Mammary epithelial cell (primary cell): ENCODE data around the gene IGF2.

Experiments
- CTCF ChIP-seq, 2 donors: IDR thresholded peaks in 1 of 2; conservative IDR thresholded peaks in 1 of 2; 2 replicates each; pipeline ENCODE4 v1.5.1; 2011 to 2012; ENCODE audit warnings: inconsistent platforms in 2 of 2, low read length in 2 of 2, mild to moderate bottlenecking in 2 of 2, control low read depth in 1 of 2, low read depth in 1 of 2; ENCODE audit not compliant: insufficient read depth in 1 of 2; ENCODE audit errors: extremely low read depth in 1 of 2
- EZH2 ChIP-seq: IDR thresholded peaks from 2 replicates; pipeline ENCODE4 v1.6.1; 2012; ENCODE audit warnings: low read length, inconsistent platforms, borderline replicate concordance

DNA sequence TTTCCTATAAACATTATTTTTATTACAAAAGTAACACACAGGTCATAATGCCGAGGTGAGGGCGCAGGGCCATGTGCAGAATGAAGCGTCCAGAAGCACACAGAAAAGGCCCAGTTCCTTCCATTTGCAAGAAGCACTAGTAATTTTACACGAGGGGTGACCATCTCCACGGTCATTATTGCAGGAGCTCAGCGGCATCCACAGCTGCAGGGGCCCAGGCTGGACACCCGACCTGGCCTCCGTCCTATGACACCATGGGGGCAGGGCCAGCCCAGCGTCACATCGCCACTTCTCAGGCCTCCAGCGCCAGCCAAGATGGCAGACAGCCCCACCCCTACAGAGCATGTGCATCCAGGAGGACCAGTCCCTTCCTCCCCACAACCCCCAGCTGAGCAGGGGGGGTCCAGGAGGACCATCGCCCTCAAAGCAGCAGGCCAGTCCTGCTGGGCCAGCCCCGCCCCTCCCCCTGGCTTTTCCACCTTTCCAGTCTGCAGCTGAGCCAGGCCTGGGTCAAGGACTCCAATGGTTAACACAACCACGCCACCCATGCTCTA lies 3.5 kb downstream of the IGF2 start:
- TF ChIP-seq CTCF (conservative IDR thresholded peaks at IDR 0.05 in 1 of 2, IDR thresholded peaks at IDR 0.05 in 1 of 2; ENCODE audit: extremely low read depth in 1 of 2, insufficient read depth in 1 of 2, low read depth in 1 of 2, low read length in 2 of 2) (no peak), EZH2 (no peak)
